Left ventricle myocardium inferior (tissue), 1 donor: ENCODE results near the gene PNPLA2. TPM values are rescaled to one million over a fixed set of nuclear protein-coding genes. Genes with fewer than 3 reads are reported as not detected.

ENCODE experiments used
- DNase-seq: peaks from one replicate; pipeline ENCODE4 v3.0.0-alpha.2; 2020
- H3K27ac ChIP-seq: fragments of 200-600 bp; replicated peaks from 2 replicates; pipeline ENCODE4 v1.8.0; 2021
- H3K27me3 ChIP-seq: fragments of 200-600 bp; 2 replicates; pipeline ENCODE4 v1.8.0; 2021; ENCODE audit warnings: low read depth
- H3K36me3 ChIP-seq: fragments of 200-600 bp; 2 replicates; pipeline ENCODE4 v1.8.0; 2021
- H3K4me1 ChIP-seq: fragments of 200-600 bp; 2 replicates; pipeline ENCODE4 v1.8.0; 2021
- H3K4me3 ChIP-seq: fragments of 200-600 bp; 2 replicates; pipeline ENCODE4 v1.8.0; 2021; ENCODE audit warnings: mild to moderate bottlenecking, moderate library complexity
- H3K9me3 ChIP-seq: fragments of 200-600 bp; replicated peaks from 2 replicates; pipeline ENCODE4 v1.8.0; 2021
- intact Hi-C: fragments of 100-400 bp; cut with micrococcal nuclease; formaldehyde crosslinking; loops from one replicate; pipeline ENCODE4 v1.11.0; 2022
- total RNA-seq: library from RNA; stranded (reverse); fragmentation: NEBNext Ultra II Directional; extraction: Animal tissue kit (Norgen Biotek cat#: 25700); gene quantifications from one replicate; pipeline ENCODE4 v1.2.1, GENCODE V29; 2021
- TF ChIP-seq, protein P1 (sequence below): fragments of 200-600 bp; IDR thresholded peaks from 2 replicates; pipeline ENCODE4 v1.8.0; 2021; ENCODE audit warnings: antibody characterized with exemption, mild to moderate bottlenecking, borderline replicate concordance
- donor health status: DM: no; HTN: yes; CAD: no; lungs with severe emphysema.

The PNPLA2 gene
- total RNA-seq, 1 donor from 2014 or later = 300 TPM

DNA sequence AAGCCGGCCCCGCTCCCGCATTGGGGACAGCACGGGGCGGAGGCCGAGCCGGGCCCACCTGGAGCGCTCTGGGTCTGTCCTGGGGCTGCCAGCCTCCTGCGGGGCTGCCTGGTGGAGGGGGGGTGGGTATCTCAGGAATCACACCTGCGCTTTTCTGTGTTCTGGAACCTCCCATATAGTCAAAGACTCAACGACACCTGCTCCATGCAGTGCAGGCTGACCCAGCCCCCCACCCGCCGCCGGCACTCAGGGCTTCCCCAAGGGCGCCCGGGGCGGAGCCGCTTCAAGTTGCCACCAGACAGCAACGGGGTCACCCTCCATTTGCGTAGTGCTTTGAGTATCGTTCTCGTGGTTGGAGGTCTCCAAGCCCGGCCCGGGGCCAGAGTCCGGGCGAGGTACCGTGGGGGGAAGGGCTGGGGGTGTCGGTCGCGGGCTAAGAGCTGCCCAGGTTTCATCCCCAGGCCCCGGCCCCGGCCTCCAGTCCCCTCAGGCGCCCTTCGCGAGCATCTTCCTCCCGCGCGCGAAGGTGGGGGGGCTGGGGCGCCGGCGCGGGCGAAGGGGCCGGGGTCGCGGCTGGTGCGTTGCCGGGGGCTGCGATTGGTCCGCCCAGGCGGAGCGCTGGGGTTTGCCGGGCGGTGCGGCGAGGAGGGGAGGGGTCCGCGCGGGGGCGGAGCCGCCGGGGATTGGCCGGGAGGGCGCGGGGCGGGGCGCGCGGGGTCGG is 30.6 kb downstream of the PNPLA2 start:
- intact Hi-C loops = no loop called here
- Histone ChIP-seq H3K4me3 (peak overlapping the region; percentile 66), H3K27me3 (no peaks in the 10 kb centered on the region), H3K27ac (no peak overlapping the region), H3K4me1 (peaks cover 93% of the 10 kb centered on the region), H3K36me3 (no peaks in the 10 kb centered on the region), H3K9me3 (no peaks in the 10 kb centered on the region)
- TF ChIP-seq, protein P1, sequence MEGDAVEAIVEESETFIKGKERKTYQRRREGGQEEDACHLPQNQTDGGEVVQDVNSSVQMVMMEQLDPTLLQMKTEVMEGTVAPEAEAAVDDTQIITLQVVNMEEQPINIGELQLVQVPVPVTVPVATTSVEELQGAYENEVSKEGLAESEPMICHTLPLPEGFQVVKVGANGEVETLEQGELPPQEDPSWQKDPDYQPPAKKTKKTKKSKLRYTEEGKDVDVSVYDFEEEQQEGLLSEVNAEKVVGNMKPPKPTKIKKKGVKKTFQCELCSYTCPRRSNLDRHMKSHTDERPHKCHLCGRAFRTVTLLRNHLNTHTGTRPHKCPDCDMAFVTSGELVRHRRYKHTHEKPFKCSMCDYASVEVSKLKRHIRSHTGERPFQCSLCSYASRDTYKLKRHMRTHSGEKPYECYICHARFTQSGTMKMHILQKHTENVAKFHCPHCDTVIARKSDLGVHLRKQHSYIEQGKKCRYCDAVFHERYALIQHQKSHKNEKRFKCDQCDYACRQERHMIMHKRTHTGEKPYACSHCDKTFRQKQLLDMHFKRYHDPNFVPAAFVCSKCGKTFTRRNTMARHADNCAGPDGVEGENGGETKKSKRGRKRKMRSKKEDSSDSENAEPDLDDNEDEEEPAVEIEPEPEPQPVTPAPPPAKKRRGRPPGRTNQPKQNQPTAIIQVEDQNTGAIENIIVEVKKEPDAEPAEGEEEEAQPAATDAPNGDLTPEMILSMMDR = no peak
- DNase-seq = no peak

DNA sequence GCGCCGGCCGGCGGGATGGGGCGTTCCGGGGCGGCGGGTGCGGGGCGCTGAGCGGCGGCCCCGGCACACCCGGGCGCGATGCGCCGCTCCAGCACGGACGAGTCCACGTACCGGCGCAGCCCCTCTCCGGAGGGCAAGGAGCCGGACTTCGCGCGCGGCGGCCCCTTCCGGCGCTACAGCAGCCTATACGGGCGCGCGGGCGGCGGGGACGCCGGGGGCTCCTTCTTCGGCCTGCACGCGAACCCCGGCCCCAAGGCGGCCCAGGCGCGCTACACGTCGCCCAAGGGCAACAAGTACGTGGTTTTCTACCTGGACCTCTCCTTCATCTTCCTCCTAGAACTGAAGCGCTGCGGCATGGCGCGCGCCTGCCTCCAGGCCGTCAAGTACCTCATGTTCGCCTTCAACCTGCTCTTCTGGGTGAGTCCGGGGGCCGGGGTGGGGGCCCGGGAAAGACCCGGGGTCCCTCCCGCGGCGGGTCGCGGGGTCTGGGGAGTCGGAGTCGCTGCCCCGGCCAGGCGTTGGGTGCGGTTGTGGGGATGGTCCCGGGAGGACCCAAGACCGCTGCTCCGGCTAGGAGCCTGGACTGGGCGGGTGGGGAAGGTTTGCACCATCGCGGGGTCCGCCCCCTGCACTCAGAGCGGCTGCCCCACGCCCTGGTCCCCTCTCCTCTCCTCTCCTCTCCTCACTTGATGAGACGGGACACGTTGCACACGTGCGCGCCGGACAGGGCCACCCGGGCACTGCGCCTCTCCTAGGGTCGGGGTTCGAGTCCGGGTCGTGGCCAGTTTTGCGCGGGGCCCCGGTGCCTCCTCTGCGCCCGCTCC is 31.4 kb downstream of the PNPLA2 start:
- Histone ChIP-seq H3K4me1 (peaks cover 92% of the 10 kb centered on the region), H3K27me3 (no peaks in the 10 kb centered on the region), H3K36me3 (no peaks in the 10 kb centered on the region), H3K27ac (no peak overlapping the region), H3K4me3 (peak overlapping the region; percentile 66), H3K9me3 (no peaks in the 10 kb centered on the region)
- intact Hi-C loops = no loop called here
- no peak for DNase-seq
- TF ChIP-seq, protein P1 = no peak

GRCh38 chr11:850775-851763 is 32.4 kb downstream of the PNPLA2 start:
- no peaks in the 10 kb centered on the region for H3K9me3 ChIP-seq
- no peaks in the 10 kb centered on the region for H3K36me3 ChIP-seq
- H3K4me1 ChIP-seq = peaks cover 92% of the 10 kb centered on the region
- no peak overlapping the region for H3K27ac ChIP-seq
- TF ChIP-seq, protein P1 = no peak
- no peak for DNase-seq
- no peak overlapping the region for H3K4me3 ChIP-seq
- intact Hi-C loops = no loop called here
- no peaks in the 10 kb centered on the region for H3K27me3 ChIP-seq

DNA sequence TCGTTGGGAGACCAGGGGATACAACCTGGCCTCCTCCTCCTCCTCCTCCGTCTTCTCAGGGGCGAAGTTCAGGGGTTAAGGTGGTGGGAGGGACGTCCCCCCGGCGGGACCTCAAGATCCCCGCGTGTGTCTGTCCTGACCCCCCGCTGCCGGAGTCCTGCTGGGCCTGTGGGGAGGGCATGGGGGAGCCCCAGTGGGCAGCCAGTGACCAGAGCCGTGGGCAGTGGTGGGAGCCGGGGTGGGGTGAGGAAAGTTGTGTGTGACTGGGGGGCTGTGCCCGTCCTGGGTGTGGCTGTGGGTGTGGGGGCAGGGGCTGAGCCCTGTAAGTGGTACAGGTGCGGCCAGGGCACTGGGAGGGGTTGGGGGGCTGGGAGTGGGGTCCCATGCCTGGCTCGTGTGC is 34.0 kb downstream of the PNPLA2 start:
- no peak overlapping the region for H3K27ac ChIP-seq
- H3K36me3 ChIP-seq = no peaks in the 10 kb centered on the region
- no peaks in the 10 kb centered on the region for H3K9me3 ChIP-seq
- DNase-seq = no peak
- H3K27me3 ChIP-seq = no peaks in the 10 kb centered on the region
- TF ChIP-seq, protein P1 = no peak
- H3K4me1 ChIP-seq = peaks cover 93% of the 10 kb centered on the region
- intact Hi-C loops = no loop called here
- no peak overlapping the region for H3K4me3 ChIP-seq
